ENCODE measurements around the gene PRR12. TPM values are rescaled to one million over a fixed set of nuclear protein-coding genes. Genes with fewer than 3 reads are reported as not detected.

The PRR12 gene
- total and polyA plus RNA-seq, 2 donors (not counting 1 experiment from before 2014, with no cell fraction given) = 0.40 to 2.1 TPM

DNA sequence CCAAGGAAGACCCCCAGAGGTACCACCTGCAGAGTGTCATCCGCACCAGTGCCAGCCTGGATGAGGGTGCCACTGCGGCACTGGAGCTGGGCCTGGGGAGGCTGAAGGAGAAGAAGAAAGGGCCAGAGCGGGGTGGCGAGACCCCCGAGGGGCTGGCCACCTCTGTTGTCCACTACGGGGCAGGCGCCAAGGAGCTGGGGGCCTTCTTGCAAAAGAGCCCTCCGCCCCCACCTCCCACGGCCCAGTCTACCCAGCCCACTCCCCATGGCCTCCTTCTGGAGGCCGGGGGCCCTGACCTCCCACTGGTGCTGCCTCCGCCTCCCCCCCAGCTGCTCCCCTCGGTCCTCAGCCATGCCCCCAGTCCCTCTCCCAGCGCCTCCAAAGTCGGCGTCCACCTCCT lies 5.4 kb downstream of the PRR12 start:
- H3K9ac ChIP-seq (ENCODE audit: insufficient read depth, low read length) = no peak overlapping the region
- H4K20me1 ChIP-seq (ENCODE audit: control insufficient read depth, extremely low read depth, insufficient read depth, low read length) = no peaks in the 10 kb centered on the region
- DNase-seq (ENCODE audit: low read depth in 2 of 2) = no peak
- H3K4me2 ChIP-seq (ENCODE audit: extremely low read depth, insufficient read depth, low read length) = no peak overlapping the region
- H3K4me1 ChIP-seq (ENCODE audit: control insufficient read depth, extremely low read depth, insufficient read depth, low read length) = peaks cover 2% of the 10 kb centered on the region
- no peaks in the 10 kb centered on the region for H3K27me3 ChIP-seq (ENCODE audit: control insufficient read depth, insufficient read depth, low read length)
- no peak overlapping the region for H3K27ac ChIP-seq (ENCODE audit: insufficient read depth, low read length)
- no peaks in the 10 kb centered on the region for H3K9me3 ChIP-seq (ENCODE audit: control insufficient read depth, insufficient read depth, low read depth, low read length)
- no peak overlapping the region for H3K4me3 ChIP-seq (replicated peaks in 1 of 4; ENCODE audit: control extremely low read depth in 1 of 4, insufficient read depth in 1 of 4, low read depth in 3 of 4, low read length in 4 of 4)
- H3K79me2 ChIP-seq (ENCODE audit: control insufficient read depth, insufficient read depth, low read length) = peaks cover 24% of the 10 kb centered on the region
- no peak overlapping the region for H2AFZ ChIP-seq (ENCODE audit: low read length)
- TF ChIP-seq CTCF (conservative IDR thresholded peaks at IDR 0.05 in 1 of 2, IDR thresholded peaks at IDR 0.05 in 1 of 2; ENCODE audit: low read depth in 1 of 2, low read length in 2 of 2) (no peak), EZH2 (IDR thresholded peaks at IDR 0.05; ENCODE audit: low read length, missing control alignments) (no peak)
- H3K36me3 ChIP-seq (ENCODE audit: control insufficient read depth, insufficient read depth, low read length) = peaks cover 29% of the 10 kb centered on the region

GRCh38 chr19:49596954-49597702 lies 6.1 kb downstream of the PRR12 start:
- Histone ChIP-seq H3K79me2 (ENCODE audit: control insufficient read depth, insufficient read depth, low read length) (peaks cover 19% of the 10 kb centered on the region), H3K4me2 (ENCODE audit: extremely low read depth, insufficient read depth, low read length) (no peak overlapping the region), H3K27me3 (ENCODE audit: control insufficient read depth, insufficient read depth, low read length) (no peaks in the 10 kb centered on the region), H3K27ac (ENCODE audit: insufficient read depth, low read length) (no peak overlapping the region), H3K4me1 (ENCODE audit: control insufficient read depth, extremely low read depth, insufficient read depth, low read length) (peaks cover 2% of the 10 kb centered on the region), H3K4me3 (replicated peaks in 1 of 4; ENCODE audit: control extremely low read depth in 1 of 4, insufficient read depth in 1 of 4, low read depth in 3 of 4, low read length in 4 of 4) (no peak overlapping the region), H4K20me1 (ENCODE audit: control insufficient read depth, extremely low read depth, insufficient read depth, low read length) (no peaks in the 10 kb centered on the region), H2AFZ (ENCODE audit: low read length) (no peak overlapping the region), H3K9ac (ENCODE audit: insufficient read depth, low read length) (no peak overlapping the region), H3K36me3 (ENCODE audit: control insufficient read depth, insufficient read depth, low read length) (peaks cover 34% of the 10 kb centered on the region), H3K9me3 (ENCODE audit: control insufficient read depth, insufficient read depth, low read depth, low read length) (no peaks in the 10 kb centered on the region)
- DNase-seq (ENCODE audit: low read depth in 2 of 2) = no peak
- no peak for TF ChIP-seq EZH2 (IDR thresholded peaks at IDR 0.05; ENCODE audit: low read length, missing control alignments)
- no peak for TF ChIP-seq CTCF (conservative IDR thresholded peaks at IDR 0.05 in 1 of 2, IDR thresholded peaks at IDR 0.05 in 1 of 2; ENCODE audit: low read depth in 1 of 2, low read length in 2 of 2)

DNA sequence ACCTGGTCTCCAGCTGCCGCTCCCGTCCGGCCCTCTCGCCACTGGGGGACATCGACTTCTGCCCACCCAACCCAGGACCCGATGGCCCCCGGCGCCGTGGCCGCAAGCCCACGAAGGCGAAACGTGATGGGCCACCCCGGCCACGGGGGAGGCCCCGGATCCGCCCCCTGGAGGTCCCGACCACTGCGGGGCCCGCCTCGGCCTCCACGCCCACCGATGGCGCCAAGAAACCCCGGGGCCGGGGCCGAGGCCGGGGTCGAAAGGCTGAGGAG lies 6.7 kb downstream of the PRR12 start:
- H3K4me2 ChIP-seq (ENCODE audit: extremely low read depth, insufficient read depth, low read length) = no peak overlapping the region
- H3K4me3 ChIP-seq (replicated peaks in 1 of 4; ENCODE audit: control extremely low read depth in 1 of 4, insufficient read depth in 1 of 4, low read depth in 3 of 4, low read length in 4 of 4) = no peak overlapping the region
- peaks cover 14% of the 10 kb centered on the region for H3K79me2 ChIP-seq (ENCODE audit: control insufficient read depth, insufficient read depth, low read length)
- H3K4me1 ChIP-seq (ENCODE audit: control insufficient read depth, extremely low read depth, insufficient read depth, low read length) = peaks cover 2% of the 10 kb centered on the region
- no peaks in the 10 kb centered on the region for H3K27me3 ChIP-seq (ENCODE audit: control insufficient read depth, insufficient read depth, low read length)
- no peak overlapping the region for H2AFZ ChIP-seq (ENCODE audit: low read length)
- TF ChIP-seq EZH2 (IDR thresholded peaks at IDR 0.05; ENCODE audit: low read length, missing control alignments) (no peak), CTCF (conservative IDR thresholded peaks at IDR 0.05 in 1 of 2, IDR thresholded peaks at IDR 0.05 in 1 of 2; ENCODE audit: low read depth in 1 of 2, low read length in 2 of 2) (no peak)
- H3K27ac ChIP-seq (ENCODE audit: insufficient read depth, low read length) = no peak overlapping the region
- H3K36me3 ChIP-seq (ENCODE audit: control insufficient read depth, insufficient read depth, low read length) = peaks cover 34% of the 10 kb centered on the region
- no peaks in the 10 kb centered on the region for H3K9me3 ChIP-seq (ENCODE audit: control insufficient read depth, insufficient read depth, low read depth, low read length)
- H4K20me1 ChIP-seq (ENCODE audit: control insufficient read depth, extremely low read depth, insufficient read depth, low read length) = no peaks in the 10 kb centered on the region
- DNase-seq (ENCODE audit: low read depth in 2 of 2) = no peak
- H3K9ac ChIP-seq (ENCODE audit: insufficient read depth, low read length) = no peak overlapping the region
